Lung (tissue), 12 donors: ENCODE data around the gene P4HB. TPM values are rescaled to one million over a fixed set of nuclear protein-coding genes. Genes with fewer than 3 reads are reported as not detected.

ENCODE experiments used
- ATAC-seq: fragments of 200-7000 bp; cut with Tn5 transposase; one replicate; pipeline ENCODE4 v1.9.1; 2020; ENCODE audit warnings: moderate number of reproducible peaks; ENCODE audit not compliant: insufficient read depth, low FRiP score
- DNase-seq, 3 donors: peaks; one replicate each; pipeline ENCODE4 v3.0.0-alpha.2; 2013 to 2017
- H3K27ac ChIP-seq, 2 donors: one replicate each; pipeline ENCODE4 v1.5.1; 2013; ENCODE audit warnings: mild to moderate bottlenecking in 2 of 2, moderate library complexity in 2 of 2, control low read depth in 1 of 2, inconsistent platforms in 1 of 2, low read depth in 1 of 2, low read length in 1 of 2
- H3K27me3 ChIP-seq, 3 donors: one replicate each; pipeline ENCODE4 v1.5.1; 2013; ENCODE audit warnings: low read length in 2 of 3; ENCODE audit not compliant: control insufficient read depth in 3 of 3, insufficient read depth in 3 of 3
- H3K36me3 ChIP-seq, 4 donors: one replicate each; pipeline ENCODE4 v1.5.1; 2013; ENCODE audit warnings: low read length in 4 of 4, mild to moderate bottlenecking in 1 of 4, moderate library complexity in 1 of 4; ENCODE audit not compliant: control insufficient read depth in 4 of 4, insufficient read depth in 4 of 4
- H3K4me1 ChIP-seq, 5 donors: one replicate each; pipeline ENCODE4 v1.5.1; 2013; ENCODE audit warnings: low read length in 5 of 5, mild to moderate bottlenecking in 2 of 5, moderate library complexity in 1 of 5; ENCODE audit not compliant: control insufficient read depth in 5 of 5, insufficient read depth in 5 of 5
- H3K4me3 ChIP-seq: one replicate; pipeline ENCODE4 v1.5.1; 2013; ENCODE audit warnings: mild to moderate bottlenecking, control low read depth, moderate library complexity
- H3K9ac ChIP-seq, 2 donors: one replicate each; pipeline ENCODE4 v1.5.1; 2013; ENCODE audit warnings: low read length in 2 of 2, control low read depth in 1 of 2; ENCODE audit not compliant: insufficient read depth in 1 of 2
- H3K9me3 ChIP-seq, 4 donors: one replicate each; pipeline ENCODE4 v1.5.1; 2013; ENCODE audit warnings: low read length in 3 of 4, mild to moderate bottlenecking in 1 of 4, moderate library complexity in 1 of 4; ENCODE audit not compliant: control insufficient read depth in 4 of 4, insufficient read depth in 3 of 4
- WGBS, 2 donors: extraction: QIAGEN DNeasy Blood & Tissue Kit; methylation state at CpG; one replicate each; pipeline ENCODE4 v1.1.7; 2013; 5-methylcytosine and 5-hydroxymethylcytosine counted together
- polyA plus RNA-seq, 2 donors: library from polyadenylated mRNA; stranded (reverse); fragments of 200-250 nt; gene quantifications; one replicate each; pipeline ENCODE4 v1.2.1, GENCODE V29; 2013
- total RNA-seq, 2 donors: library from RNA; depleted of rRNA in 1 of 2; stranded (reverse); fragments of >200 nt in 1 of 2; gene quantifications; one replicate each; pipeline ENCODE4 v1.2.1, GENCODE V29; 2014 to 2021
- TF ChIP-seq, protein P1 (sequence below): IDR thresholded peaks from 2 replicates; pipeline ENCODE4 v1.5.1; 2012; ENCODE audit warnings: mild to moderate bottlenecking; ENCODE audit errors: control extremely low read depth, extremely low read depth
- donor health status: control.
- donor health status: control.
- donor health status: Bipolar disorder and iron deficiency.
- donor health status: healthy.
- donor health status: DM: yes; HTN: yes; CAD: no.

The P4HB gene
- total and polyA plus RNA-seq, 4 donors = 356 to 990 (median 779) TPM

DNA sequence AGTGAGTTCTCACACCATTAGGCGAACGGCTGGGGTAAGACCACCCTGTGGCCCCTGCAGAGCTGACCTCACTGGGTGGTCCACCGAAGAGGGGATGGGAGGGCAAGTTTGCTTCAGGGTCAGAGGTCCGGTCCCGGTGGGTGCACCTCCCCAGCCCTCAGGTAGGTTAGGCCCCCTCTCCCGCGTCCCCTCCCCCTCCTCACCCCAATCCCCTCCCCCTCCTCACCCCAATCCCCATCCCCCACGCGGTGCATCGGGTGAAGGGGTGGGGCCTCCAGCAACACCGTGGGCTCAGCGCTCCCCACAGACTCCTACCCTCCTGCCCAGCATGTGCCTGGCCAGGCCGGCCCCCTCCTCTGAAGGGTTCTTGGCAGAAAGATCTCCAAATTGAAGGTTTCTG is 40.6 kb downstream of the P4HB start:
- 28 to 56% methylated on average over 5 to 13 of the region's 13 CpGs for WGBS, 2 donors
- peaks cover 0 to 2% (median 0%) of the 10 kb centered on the region in 4 donors for H3K9me3 ChIP-seq
- no peak for DNase-seq
- H3K27me3 ChIP-seq = peaks cover 0 to 4% (median 0%) of the 10 kb centered on the region in 3 donors
- no peak for ATAC-seq
- H3K9ac ChIP-seq = no peak overlapping the region
- no peak overlapping the region for H3K4me3 ChIP-seq
- TF ChIP-seq, protein P1, sequence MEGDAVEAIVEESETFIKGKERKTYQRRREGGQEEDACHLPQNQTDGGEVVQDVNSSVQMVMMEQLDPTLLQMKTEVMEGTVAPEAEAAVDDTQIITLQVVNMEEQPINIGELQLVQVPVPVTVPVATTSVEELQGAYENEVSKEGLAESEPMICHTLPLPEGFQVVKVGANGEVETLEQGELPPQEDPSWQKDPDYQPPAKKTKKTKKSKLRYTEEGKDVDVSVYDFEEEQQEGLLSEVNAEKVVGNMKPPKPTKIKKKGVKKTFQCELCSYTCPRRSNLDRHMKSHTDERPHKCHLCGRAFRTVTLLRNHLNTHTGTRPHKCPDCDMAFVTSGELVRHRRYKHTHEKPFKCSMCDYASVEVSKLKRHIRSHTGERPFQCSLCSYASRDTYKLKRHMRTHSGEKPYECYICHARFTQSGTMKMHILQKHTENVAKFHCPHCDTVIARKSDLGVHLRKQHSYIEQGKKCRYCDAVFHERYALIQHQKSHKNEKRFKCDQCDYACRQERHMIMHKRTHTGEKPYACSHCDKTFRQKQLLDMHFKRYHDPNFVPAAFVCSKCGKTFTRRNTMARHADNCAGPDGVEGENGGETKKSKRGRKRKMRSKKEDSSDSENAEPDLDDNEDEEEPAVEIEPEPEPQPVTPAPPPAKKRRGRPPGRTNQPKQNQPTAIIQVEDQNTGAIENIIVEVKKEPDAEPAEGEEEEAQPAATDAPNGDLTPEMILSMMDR = no peak
- peaks cover 0 to 18% (median 3%) of the 10 kb centered on the region in 4 donors for H3K36me3 ChIP-seq
- no peak overlapping the region for H3K27ac ChIP-seq
- H3K4me1 ChIP-seq = peaks cover 0 to 4% (median 0%) of the 10 kb centered on the region in 5 donors

DNA sequence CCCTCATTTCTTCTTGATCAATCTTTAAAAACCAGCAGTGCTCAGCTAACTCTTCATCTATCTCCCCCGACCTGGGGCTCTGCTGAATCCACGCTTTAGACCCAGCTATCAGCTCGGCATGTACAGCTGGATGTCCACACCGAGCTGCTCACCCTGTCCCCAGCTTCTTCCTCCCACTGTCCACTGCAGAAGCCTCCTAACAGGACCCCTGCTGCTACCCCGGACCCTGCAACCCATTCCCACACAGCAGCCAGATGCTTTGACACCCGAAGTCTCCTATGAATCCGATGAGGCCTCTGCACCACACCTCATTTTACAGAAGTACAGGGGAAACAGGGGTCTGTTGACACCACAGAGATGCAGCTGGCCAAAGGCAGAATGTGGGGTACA is 42.6 kb downstream of the P4HB start:
- Histone ChIP-seq H3K27ac (no peak overlapping the region), H3K27me3 (peaks cover 0 to 4% (median 0%) of the 10 kb centered on the region in 3 donors), H3K9ac (no peak overlapping the region), H3K4me1 (peaks cover 0 to 4% (median 0%) of the 10 kb centered on the region in 5 donors), H3K36me3 (peaks cover 0 to 3% (median 0%) of the 10 kb centered on the region in 4 donors), H3K9me3 (peaks cover 0 to 2% (median 0%) of the 10 kb centered on the region in 4 donors), H3K4me3 (no peak overlapping the region)
- WGBS, 2 donors = 46 to 49% methylated on average over 7 of the region's 7 CpGs
- DNase-seq = no peak
- no peak for ATAC-seq
- TF ChIP-seq, protein P1 = no peak

DNA sequence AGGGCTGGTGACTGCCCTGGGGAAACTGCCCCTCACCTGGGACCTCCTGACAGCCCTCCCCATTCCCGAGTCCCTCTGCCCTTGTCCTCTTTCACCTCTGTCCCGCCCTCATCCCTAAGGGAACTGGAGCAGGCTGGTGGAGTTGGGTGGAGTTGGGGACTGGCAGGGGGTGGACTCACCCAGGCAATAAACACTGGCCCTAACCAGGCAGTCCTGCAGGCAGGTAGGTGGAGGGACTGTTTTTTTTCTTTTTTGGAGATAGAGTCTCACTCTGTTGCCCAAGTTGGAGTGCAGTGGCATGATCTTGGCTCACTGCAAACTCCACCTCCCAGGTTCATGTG is 44.7 kb downstream of the P4HB start:
- no peaks in the 10 kb centered on the region for H3K36me3 ChIP-seq
- H3K9ac ChIP-seq = no peak overlapping the region
- DNase-seq (no peak), ATAC-seq (no peak)
- 53 to 83% methylated on average over 2 of the region's 2 CpGs for WGBS, 2 donors
- TF ChIP-seq, protein P1 = no peak
- no peak overlapping the region for H3K4me3 ChIP-seq
- H3K27ac ChIP-seq = no peak overlapping the region
- H3K9me3 ChIP-seq = peaks cover 0 to 2% (median 0%) of the 10 kb centered on the region in 4 donors
- H3K27me3 ChIP-seq = peaks cover 0 to 4% (median 0%) of the 10 kb centered on the region in 3 donors
- peaks cover 0 to 4% (median 0%) of the 10 kb centered on the region in 5 donors for H3K4me1 ChIP-seq
